Activated CD4-positive, alpha-beta T cell treated with anti-CD3 and anti-CD28 coated beads, Interleukin-2, Interleukin-6, amounts not matched to agents 100 ng/mL and 50 ng/mL, durations not matched to agents 16 hours and 8 hours (primary cell): Measurements from ENCODE around the gene HID1.
A peak's percentile ranks its signal among the peaks of the same experiment; 100 is the strongest.

ENCODE experiments used
- DNase-seq: peaks from one replicate; pipeline ENCODE4 v3.0.0-alpha.2; 2020

Gene HID1

DNA sequence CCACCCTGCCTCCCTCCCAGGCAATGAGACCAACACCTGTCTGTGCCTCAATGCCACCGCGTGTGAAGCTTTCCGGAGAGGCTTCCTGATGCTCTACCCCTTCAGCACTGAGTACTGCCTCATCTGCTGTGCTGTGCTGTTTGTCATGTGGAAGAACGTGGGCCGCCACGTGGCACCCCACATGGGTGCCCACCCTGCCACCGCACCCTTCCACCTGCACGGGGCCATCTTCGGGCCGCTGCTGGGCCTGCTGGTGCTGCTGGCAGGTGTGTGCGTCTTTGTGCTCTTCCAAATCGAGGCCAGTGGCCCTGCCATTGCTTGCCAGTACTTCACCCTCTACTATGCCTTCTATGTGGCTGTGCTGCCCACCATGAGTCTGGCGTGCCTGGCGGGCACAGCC lies 25.9 kb downstream of the HID1 start:
- DNase-seq = no peak

DNA sequence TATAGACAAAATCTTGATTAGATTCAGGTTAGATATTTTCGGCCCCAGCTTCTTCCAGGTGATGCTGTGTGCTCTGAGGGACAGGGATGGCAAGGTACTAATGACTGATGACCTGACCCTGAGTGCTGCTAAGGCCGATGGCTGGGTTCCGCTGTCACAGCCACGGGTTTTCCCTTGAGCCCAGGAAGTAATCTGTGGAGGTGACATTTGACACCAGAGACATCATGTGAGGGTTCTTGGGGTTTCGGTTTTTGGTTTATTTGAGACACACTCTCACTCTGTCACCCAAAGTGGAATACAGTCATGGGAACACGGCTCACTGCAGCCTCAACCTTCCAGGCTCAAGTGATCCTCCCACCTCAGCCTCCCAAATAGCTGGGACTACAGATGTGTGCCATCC lies 27.0 kb downstream of the HID1 start:
- peak; percentile 17 for DNase-seq

DNA sequence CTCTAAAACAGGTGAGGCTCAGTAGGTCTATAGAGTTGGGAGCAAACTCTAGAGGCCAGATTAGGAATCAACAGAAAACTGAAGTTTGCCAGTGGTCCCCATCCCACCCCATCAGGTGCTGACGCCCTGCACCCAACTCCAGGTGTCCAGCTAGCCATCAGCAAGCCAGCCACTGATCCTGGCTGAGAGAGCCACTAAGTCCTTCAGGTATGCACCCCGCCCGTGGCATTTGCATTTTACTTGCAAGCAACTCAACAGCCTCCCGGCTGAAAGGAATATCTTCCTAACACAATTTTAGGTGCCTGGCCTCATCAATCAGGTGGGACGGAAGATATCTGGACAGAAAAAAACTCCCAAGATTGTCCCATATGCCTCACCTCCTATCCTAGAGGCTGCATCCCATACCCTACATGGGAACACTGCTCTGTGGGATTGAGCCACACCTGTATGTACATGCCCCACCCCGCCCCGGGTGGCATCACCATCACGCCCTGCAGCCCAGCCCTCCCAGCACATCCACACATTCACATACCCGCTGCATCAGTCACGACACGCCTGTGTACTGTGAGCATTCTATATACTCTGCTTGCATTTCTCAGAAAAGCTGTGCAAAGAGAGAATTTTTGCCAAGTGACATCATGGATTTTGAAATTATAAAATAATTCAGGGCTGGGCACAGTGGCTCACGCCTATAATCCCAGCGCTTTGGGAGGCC lies 28.6 kb downstream of the HID1 start:
- DNase-seq = no peak

DNA sequence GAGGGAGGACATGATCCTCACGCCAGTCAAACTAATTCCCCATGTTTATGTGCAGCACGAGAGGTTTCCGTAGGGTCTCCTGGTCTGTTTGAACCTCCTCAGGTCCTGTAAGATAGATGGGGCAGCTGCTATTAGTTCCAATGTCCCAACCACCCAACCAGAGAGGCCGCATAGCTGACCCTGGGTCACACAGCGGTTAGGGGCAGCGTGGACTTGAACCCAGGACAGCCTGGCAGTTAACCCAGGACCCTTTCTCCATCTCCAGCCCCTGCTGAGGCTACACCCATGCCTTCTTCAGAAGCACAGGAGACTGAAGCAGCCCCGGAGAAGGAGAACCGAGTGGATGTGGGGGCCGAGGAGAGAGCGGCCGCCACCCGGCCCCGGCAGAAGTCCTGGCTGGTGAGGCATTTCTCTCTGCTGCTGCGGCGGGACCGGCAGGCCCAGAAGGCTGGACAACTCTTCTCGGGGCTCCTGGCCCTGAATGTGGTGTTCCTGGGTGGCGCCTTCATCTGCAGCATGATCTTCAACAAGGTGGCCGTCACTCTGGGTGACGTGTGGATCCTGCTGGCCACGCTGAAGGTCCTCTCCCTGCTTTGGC lies 31.3 kb downstream of the HID1 start:
- no peak for DNase-seq

DNA sequence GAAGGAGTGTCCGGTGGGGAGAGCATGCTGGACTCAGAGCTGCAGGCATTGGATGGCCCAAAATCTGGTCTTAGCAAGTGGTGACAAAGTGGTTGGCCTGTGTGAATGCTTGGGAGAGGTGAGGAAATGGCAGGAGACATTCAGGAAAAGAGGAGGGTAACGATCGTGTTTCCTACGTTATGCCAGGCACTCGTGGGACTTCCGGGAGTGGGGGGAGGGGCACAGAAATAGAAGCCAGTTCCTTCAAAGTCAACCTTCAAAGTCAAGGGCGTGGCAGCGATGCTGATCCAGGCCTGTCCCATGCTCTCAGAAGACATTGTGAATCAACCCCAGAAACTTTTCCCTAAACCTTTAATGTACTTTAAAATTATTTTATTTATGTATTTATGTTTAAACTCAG lies 33.0 kb downstream of the HID1 start:
- DNase-seq = no peak

DNA sequence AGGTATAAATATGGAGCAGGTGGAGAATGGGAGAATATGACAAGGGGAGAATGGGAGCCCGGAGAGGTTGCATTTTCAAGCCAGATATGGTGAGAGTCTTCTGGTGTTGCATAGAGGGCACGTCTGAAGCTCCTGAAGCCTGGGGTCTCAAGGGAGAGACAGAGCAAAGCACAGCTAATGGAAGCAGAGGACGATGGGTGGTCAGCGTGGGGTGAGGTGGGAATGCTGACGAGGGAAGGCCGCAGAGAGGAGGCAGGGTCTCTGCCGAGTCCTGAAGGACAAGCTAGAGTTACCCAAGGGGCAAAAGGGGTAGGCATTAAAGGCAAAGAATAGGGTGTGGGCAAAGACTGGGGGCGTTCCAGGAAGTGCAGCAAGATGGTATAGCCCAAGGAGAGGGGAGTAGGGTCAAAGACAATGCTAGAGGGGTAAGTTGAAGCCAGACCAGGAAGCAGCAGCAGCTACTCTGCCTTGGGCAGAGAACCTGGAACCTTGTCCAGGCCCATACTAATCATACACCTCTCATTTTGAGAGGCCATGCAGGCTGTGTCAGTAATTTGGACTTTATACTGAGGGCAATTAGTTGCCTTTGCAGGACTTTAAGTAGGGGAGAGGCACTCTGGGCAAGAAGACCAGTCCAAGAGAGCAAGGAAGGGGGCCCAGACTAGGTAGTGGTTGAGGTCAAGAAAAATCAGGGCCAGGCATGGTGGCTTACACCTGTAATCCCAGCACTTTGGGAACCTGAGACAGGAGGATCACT lies 34.2 kb downstream of the HID1 start:
- DNase-seq = no peak

DNA sequence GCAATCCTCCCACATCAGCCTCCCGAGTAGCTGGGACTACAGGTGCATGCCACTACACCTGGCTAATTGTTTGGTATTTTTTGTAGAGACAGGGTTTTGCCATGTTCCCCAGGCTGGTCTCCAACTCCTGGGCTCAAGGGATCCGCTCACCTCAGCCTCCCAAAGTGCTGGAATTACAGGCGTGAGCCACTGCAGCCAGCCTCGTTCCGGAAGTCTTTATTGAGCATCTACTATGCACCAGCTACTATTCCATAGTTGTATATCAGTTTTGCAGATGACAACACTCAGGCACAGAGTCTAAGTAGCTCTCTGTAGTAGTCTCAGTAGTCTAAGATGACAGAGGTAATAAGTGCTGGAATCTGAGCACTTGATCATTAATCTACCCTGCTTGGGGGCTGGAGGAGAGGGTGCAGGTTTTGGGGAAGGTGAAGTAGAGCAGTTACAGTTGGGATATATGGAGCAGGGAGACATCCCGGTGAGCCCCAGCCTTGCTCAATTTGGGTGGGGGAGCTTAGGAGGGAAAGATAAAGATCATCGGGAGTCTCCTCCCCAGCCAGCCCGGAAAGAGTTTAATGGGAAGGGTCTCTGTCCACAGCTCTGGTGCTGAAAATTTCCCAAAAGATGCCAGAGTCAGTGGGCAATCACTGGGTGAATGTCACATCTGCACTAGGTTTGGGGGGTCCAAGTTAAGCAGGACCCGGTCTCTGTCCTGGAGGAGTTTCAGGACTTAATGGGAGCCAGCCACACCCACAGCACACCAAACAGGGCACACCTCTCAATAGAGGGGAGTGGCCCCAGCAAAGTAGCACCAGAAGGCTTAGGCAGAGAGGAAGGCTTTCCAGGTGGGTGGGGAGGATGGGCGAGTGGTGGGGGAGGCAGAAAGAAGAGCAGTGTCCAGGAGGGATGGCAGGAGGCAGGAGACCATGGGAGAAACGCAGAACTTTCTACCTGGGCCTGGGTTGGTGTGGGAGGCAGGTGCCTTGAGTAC lies 35.2 kb downstream of the HID1 start:
- DNase-seq = no peak

DNA sequence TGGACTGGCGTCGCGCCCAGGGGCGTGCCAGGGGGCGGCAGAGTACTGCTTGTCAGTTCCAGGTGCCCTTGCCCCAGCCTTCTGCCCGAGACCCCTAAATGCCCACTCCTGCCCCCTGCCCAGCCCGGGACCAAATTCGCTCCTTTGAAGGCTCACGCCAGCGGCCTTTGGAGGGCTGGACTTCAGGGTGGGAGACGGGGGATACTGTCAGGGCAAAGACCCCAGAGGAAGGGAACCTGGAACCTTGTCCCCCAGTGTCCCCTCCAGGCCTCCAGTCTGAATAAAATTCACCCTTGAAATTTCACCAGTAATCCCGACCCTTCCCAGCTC lies 36.1 kb downstream of the HID1 start:
- no peak for DNase-seq

DNA sequence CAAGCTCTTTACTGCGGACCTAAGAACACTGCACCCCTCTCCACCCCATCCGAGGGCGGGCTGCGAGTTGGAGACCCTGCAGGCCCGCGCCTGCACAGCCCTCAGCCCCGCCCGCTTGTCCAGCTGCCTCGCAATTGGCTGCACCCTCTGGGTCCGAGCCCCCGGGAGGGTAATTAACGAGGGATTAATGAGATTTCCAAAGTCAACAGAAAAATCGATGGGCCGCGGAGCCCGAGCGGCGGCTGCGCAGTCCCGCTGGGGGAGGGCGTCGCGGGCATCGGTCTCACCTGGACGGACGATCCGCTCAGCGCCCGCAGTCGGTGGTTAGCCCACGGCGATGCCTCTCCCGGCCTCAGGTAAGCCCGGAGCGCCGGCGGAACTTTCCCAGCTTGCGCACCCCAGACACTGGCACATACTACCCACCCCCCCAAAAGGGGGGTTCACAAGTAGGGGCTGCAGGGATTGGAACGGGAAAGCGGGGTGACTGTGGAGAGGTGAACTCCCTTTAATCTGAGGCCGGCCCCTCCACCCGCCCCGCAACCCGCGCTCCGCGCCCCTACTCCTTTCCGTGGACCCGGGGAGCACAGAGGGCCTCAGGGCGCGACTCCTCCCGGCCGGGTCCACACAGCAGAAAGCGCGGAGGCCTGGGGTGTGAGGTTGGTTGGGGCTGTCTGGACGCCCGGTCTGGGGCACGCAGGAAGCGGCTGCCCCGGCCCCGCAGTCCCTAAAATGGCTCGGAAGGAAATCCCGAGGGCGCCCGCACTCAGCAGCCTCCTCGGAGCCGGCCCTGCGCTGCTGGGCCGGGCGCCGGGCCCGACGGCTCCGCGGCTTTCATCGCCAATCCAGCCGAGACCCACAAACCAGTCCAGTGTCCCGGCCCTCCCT lies 36.7 kb downstream of the HID1 start, which contains the start of gene OTOP3:
Gene OTOP3 (plus strand): TSS at position 314 of the 885 bp plus-strand sequence. CDS start 24 bp downstream, at position 338.
- DNase-seq = no peak

DNA sequence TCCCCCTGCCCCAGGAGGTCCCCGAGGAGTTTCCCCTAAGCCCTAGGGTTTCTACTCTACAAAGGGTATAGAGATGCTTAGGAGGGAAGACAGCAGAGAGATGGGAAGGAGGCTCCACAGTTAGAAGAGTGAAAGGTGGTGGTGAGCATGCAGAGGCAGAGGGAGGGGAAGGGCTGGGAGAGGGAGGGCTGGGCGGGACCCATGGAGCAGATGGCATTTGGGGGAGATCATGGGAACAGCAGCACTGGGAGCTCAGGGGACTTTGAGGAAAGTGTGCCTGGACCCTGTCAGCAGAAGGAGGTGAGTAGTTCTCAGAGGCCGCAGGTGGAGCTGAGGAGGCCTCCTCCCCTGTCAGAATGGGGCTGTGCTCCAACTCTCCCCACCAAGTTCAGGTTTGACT lies 37.5 kb downstream of the HID1 start:
- DNase-seq = no peak

DNA sequence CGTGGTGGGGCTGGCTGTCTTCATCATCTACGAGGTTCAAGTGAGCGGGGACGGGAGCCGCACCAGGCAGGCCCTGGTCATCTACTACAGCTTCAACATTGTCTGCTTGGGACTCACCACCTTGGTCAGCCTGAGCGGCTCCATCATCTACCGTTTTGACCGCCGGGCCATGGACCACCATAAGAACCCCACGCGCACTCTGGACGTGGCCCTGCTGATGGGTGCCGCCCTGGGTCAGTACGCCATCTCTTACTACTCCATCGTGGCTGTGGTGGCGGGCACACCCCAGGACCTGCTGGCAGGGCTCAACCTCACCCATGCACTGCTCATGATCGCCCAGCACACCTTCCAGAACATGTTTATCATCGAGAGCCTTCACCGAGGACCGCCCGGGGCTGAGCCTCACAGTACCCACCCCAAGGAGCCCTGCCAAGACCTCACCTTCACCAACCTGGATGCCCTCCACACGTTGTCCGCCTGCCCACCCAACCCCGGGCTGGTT lies 42.0 kb downstream of the HID1 start:
- DNase-seq = no peak

DNA sequence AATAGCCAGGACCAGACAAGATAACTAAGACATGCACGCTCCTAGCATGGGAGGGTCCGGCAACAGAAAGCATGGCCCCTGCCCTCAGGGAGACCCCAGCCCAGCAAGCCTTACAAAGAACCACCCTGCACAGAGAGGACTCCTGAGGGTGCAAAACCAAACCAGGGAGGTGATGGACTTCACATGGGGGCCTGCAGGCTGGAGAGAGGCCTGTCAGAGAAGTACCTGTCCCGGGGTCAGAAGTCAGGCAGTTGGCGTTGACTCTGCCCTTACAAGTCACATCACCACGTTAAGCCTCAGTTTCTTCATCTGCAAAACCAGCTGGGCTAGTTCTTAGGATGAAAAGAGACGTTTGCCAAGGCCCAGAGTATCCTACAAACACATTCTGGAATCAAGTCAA lies 43.8 kb downstream of the HID1 start:
- no peak for DNase-seq

DNA sequence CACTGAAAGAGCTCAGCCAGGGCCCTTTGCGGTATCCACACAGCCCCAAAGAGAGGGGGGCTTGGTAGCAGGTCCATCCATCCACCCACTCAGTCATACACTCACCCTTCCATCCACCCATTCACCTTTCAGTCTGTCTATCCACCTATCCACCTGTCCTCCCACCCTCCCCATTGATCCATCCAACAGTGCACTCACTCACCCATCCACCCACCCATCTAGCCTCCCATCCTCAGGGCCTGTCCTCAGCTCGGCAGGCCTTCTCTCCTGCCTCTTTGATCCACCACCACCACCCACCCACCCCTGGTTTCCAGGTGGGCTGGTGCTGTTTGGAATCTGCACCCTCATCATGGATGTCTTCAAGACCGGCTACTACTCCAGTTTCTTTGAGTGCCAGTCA lies 47.3 kb downstream of the HID1 start:
- no peak for DNase-seq

DNA sequence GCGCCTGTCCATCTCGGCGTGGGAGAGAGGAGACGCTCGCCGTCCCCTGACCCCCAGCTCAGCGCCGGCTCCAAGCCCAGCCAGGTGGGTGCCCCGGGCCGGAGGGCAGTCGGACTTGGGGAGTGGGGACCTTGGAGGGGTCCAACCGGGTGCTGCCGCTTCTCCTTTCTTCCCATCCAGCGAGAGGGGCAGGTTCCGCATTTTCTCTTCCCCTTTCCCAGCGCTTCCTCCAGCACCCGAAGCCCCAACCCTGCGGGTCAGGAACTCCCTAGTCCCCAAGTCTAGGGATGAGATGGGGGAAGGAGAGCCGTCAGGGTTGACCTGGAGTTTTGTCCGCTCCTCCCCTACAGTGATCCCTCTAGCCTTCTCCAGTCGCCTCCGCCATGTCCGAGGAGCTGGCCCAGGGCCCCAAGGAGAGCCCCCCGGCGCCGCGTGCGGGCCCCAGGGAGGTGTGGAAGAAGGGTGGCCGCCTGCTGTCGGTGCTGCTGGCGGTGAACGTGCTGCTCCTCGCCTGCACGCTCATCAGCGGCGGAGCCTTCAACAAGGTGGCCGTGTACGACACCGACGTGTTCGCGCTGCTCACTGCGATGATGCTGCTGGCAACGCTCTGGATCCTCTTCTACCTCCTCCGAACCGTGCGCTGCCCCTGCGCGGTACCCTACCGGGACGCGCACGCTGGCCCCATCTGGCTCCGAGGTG lies 48.2 kb downstream of the HID1 start, which contains the start of gene OTOP2:
Gene OTOP2 (plus strand): TSS at position 24 of the 699 bp plus-strand sequence. CDS start 360 bp downstream, at position 384.
- no peak for DNase-seq

DNA sequence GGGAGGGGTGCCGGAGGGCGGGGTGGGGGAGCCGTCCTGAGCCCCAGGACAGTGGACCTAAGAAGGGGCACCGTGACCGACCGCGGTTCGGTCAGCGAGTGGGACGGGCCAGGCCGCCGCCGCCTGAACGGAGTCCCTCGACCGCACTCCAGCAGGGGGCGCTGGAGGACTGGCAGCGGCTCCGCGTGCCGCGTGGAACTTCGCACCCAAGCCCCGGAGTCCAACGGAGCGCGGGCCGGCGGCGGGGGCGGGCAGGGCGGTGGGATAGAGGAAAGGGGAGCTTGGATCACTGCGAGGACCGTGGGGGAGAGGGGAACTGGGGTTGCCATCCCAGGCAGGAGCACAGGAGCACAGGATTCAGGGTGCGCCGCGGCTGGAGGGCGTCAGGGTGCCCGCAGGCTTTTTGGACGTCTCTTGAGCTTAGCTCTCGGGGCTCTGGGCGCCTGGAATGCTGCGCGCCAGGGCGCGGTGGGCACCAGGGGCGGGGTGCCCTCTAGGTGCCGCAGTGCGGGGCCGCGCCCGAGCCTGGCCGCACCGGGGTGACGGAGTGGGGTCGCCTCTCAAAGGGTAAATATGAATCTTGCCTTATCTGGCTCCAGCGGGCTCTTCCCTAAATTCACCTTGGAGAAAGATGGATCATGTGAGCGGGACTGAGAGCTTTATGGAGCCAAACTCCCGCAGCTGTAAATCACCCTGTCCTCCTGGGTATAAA lies 48.9 kb downstream of the HID1 start:
- peak; percentile 77 for DNase-seq

DNA sequence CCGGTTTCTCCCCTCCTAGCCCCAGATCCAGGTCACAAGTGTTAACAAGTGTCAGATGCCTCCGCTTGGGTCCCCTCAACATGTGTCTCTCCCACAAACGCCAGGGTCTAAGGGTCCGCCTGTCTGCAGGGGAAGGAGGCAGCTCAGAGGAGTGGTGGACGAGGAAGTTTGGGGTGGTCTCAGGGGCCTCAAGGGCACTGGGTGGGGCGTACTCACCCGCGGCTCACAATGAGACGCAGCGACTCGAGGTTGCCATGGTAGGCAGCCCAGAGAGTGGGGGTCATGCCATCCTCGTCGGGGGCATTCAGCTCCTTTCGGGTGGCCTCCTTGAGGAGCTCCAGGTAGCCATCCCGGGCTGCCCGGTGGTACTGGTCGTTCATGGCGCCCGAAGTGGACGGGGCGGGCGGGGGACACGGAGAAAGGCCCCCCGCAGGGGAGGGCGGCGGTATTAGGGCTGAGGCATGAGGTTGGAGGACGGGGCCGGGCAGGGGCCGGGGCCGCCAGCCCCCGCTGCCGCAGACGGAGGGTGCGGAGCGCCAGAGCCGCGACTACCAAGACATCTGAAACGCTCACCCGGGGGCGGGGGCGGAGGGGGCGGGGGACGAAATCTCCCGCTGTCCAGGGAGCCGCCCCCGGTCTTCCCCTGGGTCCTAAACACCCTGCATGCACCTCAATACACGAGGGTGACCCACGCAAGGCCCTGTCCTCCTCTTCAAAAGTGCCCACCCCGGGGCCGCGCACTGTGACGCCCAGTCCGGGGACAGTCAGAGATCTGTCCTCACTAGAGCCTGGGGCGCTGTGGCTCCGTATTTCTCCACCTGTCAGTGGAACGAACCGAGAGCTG lies 49.6 kb downstream of the HID1 start, which contains the start of gene USH1G:
Gene USH1G (minus strand): TSS at position 562 of the 844 bp plus-strand sequence. CDS start 182 bp downstream, at position 380.
- no peak for DNase-seq

DNA sequence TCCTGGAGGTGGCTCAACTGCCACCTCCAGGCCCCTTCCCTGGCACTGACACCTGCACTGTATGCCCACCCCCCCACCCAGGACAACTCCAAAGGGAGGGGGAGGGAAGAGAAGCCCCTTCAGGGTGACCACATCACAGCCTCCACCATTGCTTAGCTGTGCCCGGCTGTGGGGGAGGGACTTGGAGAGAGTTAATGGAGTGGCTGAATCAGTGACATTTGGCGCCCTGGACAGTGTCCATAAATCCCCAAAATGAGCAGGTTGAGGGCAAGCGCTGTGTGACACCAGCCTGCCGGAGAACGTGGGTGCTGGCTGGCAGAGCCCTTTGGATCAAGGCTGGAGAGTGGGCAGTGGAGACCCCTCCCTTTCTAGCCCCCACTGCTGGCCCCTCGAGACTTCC lies 50.4 kb downstream of the HID1 start:
- DNase-seq = no peak

DNA sequence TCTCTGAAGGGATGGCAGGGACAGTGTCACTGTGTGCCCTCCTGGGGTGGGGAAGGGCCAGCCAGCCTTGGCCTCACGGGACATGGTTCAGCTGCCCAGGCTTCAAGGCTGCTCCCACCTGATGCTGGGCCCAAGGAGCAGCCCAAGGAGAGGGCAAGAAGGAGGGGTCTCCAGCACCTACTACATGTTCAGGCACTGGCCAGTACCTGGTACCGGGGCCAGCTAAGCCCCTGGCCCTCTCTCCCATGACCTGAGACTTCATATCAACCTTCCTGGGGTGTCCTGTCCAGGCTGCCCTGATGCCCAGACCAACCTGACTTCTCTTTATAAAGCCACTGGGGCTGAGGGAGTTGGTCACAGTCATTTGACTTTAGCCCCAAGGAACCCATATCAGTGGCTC lies 50.8 kb downstream of the HID1 start:
- no peak for DNase-seq

DNA sequence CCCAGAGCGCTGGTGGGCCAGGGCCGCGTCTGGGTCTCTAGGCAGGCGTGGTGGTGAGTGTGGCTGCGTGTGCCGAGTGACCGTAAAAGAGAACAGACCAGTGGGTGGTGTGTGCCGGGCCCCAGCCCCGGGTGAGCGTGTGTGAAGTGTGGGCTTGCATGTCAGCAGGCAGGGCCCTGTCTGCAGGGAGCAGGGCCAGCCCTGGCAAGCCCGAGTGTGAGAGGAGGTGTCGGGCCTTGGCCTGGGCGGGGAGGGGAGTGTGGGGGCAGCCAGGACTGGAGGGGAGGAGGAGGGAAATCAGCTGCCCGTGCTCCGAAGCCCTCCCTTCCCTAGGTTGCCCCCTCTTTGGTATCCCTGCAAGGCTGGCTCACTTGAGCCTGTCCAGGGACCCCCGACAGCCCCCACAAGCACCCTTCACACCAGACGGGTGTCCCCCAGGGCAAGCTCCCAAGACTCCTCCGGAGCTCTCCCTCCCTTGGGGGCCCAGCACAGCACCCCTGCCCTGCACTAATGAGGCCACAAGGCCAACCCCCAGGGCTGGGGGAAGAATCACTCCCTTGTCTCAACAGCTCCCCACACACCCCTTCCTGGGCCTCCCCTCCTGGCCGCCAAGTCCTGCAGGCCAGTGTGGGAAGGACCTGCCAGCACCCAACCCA lies 51.4 kb downstream of the HID1 start:
- no peak for DNase-seq
